Breast epithelium (tissue), 3 donors: Measurements from ENCODE around the gene CCDC34.

Experiments
- POLR2A ChIP-seq: fragments of 450-650 bp; IDR thresholded peaks from one replicate; pipeline ENCODE4 v1.6.1; 2016; ENCODE audit warnings: antibody characterized with exemption, mild to moderate bottlenecking, moderate library complexity
- TF ChIP-seq, protein P1 (sequence below), 3 donors: fragments of 450-650 bp; IDR thresholded peaks; one replicate each; pipeline ENCODE4 v1.5.1; 2016 to 2017; ENCODE audit warnings: antibody characterized with exemption in 3 of 3, mild to moderate bottlenecking in 3 of 3, moderate library complexity in 3 of 3

DNA sequence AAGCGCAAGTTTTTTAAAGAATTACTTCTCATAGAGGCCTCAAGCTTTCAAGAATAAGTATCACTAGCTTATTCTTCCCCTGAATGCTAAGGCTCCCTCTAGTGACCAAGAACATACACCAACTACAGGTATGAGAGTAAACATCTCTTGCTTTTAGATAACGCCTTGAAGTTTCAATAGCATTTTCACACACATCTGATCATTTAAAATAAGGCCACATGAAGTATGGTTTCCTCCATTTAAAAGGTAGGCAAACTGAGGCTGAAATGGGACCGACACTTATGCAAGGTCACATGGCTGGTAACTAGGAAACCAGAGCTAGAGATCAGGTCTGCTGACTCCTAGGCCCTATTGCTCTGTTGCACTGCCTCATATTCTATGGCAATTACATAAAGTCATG lies 66.5 kb downstream of the CCDC34 start:
- TF ChIP-seq, protein P1, sequence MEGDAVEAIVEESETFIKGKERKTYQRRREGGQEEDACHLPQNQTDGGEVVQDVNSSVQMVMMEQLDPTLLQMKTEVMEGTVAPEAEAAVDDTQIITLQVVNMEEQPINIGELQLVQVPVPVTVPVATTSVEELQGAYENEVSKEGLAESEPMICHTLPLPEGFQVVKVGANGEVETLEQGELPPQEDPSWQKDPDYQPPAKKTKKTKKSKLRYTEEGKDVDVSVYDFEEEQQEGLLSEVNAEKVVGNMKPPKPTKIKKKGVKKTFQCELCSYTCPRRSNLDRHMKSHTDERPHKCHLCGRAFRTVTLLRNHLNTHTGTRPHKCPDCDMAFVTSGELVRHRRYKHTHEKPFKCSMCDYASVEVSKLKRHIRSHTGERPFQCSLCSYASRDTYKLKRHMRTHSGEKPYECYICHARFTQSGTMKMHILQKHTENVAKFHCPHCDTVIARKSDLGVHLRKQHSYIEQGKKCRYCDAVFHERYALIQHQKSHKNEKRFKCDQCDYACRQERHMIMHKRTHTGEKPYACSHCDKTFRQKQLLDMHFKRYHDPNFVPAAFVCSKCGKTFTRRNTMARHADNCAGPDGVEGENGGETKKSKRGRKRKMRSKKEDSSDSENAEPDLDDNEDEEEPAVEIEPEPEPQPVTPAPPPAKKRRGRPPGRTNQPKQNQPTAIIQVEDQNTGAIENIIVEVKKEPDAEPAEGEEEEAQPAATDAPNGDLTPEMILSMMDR (IDR thresholded peaks at IDR 0.05): peak in 2 of 3 donors; percentile 39 to 55
- TF ChIP-seq POLR2A: no peak
